ENCODE results near the gene CSF2RB.

The CSF2RB gene

DNA sequence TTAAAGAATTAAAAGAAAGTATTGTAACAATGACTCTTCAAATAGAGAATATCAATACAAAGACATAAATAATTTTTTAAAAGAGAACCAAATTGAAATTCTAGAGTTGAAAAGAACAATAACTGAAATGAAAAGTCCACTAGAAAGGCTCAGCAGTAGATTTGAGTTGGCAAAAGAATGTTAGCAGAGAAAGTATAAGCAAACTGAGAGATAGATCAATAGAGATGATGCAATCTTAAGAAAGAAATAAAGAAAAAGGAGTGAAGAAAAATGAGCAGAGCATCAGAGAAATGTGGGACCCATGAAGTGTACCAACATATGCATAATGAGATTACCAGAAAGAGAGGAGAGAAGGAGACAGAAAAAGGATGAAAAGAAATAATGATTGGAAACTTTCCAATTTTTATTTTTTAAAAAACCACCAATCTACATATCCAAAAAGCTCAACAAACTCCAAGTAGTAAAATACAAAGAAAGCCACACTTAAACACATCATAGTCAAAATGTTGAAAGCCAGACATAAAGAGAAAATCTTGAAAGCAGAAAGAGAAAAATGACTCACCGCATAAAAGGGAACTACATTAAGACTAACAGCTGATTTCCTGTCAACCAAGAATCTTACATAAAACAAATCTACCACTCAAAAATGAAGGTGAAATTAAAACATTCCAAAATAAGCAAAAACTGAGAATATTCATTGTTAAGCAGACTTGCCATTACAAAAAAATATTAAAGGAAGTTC lies 31.8 kb upstream of the CSF2RB start:
- DNase-seq (ENCODE audit: low read depth): peak; percentile 30
- TF ChIP-seq POLR2A (IDR thresholded peaks at IDR 0.05; ENCODE audit: extremely low read depth, insufficient read length) (no peak), MYC (IDR thresholded peaks at IDR 0.05; ENCODE audit: low read depth, low read length) (no peak)
- TF ChIP-seq, protein P1, sequence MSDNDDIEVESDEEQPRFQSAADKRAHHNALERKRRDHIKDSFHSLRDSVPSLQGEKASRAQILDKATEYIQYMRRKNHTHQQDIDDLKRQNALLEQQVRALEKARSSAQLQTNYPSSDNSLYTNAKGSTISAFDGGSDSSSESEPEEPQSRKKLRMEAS (IDR thresholded peaks at IDR 0.05; ENCODE audit: low read depth, low read length): no peak
- TF ChIP-seq, protein P2, sequence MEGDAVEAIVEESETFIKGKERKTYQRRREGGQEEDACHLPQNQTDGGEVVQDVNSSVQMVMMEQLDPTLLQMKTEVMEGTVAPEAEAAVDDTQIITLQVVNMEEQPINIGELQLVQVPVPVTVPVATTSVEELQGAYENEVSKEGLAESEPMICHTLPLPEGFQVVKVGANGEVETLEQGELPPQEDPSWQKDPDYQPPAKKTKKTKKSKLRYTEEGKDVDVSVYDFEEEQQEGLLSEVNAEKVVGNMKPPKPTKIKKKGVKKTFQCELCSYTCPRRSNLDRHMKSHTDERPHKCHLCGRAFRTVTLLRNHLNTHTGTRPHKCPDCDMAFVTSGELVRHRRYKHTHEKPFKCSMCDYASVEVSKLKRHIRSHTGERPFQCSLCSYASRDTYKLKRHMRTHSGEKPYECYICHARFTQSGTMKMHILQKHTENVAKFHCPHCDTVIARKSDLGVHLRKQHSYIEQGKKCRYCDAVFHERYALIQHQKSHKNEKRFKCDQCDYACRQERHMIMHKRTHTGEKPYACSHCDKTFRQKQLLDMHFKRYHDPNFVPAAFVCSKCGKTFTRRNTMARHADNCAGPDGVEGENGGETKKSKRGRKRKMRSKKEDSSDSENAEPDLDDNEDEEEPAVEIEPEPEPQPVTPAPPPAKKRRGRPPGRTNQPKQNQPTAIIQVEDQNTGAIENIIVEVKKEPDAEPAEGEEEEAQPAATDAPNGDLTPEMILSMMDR (IDR thresholded peaks at IDR 0.05; ENCODE audit: low read depth, low read length): no peak
- no peak overlapping the region for H3K4me3 ChIP-seq (ENCODE audit: low read depth, low read length)

- DNase-seq (ENCODE audit: low read depth): no peak
- TF ChIP-seq POLR2A (IDR thresholded peaks at IDR 0.05; ENCODE audit: extremely low read depth, insufficient read length) (no peak), MYC (IDR thresholded peaks at IDR 0.05; ENCODE audit: low read depth, low read length) (no peak)
- TF ChIP-seq, protein P1 (IDR thresholded peaks at IDR 0.05; ENCODE audit: low read depth, low read length): no peak
- TF ChIP-seq, protein P2 (IDR thresholded peaks at IDR 0.05; ENCODE audit: low read depth, low read length): no peak
- H3K4me3 ChIP-seq (ENCODE audit: low read depth, low read length): no peak overlapping the region
Measured at GRCh38 chr22:36884349-36885158, 28.9 kb upstream of the CSF2RB start.

- TF ChIP-seq, protein P2 (IDR thresholded peaks at IDR 0.05; ENCODE audit: low read depth, low read length): no peak
Measured at GRCh38 chr22:36885474-36885873, 28.0 kb upstream of the CSF2RB start.

GRCh38 chr22:36886016-36886415 lies 27.4 kb upstream of the CSF2RB start:
- no peak for DNase-seq (ENCODE audit: low read depth)
- no peak overlapping the region for H3K4me3 ChIP-seq (ENCODE audit: low read depth, low read length)
- TF ChIP-seq POLR2A (IDR thresholded peaks at IDR 0.05; ENCODE audit: extremely low read depth, insufficient read length) (no peak), MYC (IDR thresholded peaks at IDR 0.05; ENCODE audit: low read depth, low read length) (no peak)
- TF ChIP-seq, protein P1 (IDR thresholded peaks at IDR 0.05; ENCODE audit: low read depth, low read length): no peak
- TF ChIP-seq, protein P2 (IDR thresholded peaks at IDR 0.05; ENCODE audit: low read depth, low read length): no peak

More at GRCh38 chr22:36885474-36885873, 28.0 kb upstream of the CSF2RB start:
- DNase-seq (ENCODE audit: low read depth): no peak
- no peak overlapping the region for H3K4me3 ChIP-seq (ENCODE audit: low read depth, low read length)

DNA sequence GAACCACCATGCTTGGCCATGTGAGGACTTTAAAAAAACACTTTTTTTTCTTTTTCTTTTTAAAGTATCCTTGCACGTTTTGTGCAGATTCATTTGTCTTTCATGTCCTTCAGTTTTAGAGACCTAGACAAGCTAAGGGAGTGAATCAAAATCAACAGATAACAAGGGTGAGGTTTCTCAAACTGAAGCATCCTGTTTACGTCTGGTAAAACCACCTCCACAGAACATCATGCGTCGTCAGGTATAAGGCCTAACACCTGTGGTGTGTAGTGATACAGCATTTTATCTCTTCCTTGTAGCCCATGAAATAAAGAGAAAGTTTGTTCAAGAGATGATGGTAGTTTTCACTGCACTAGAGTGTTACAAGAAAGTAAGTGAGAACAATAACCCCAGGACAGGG lies 26.3 kb upstream of the CSF2RB start:
- DNase-seq (ENCODE audit: low read depth): no peak
- no peak overlapping the region for H3K4me3 ChIP-seq (ENCODE audit: low read depth, low read length)
- no peak for TF ChIP-seq POLR2A (IDR thresholded peaks at IDR 0.05; ENCODE audit: extremely low read depth, insufficient read length)

DNA sequence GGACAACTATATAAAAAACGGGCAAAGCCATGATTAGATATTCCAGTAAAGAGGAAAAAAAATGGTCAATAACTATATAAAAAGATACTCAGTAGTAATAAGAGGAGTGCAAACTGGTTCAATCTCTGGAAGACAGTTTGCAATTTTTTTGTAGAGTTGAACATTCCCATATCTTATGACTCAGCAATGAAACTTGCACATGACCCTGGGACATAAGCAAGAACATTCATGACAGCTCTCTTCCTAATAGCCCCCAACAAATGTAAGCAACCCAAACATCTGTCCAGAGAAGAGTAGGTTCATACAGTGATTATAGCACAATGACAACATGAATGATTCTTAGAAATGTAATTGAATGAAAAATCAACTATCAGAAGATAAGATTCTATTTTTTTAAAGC lies 21.8 kb upstream of the CSF2RB start:
- TF ChIP-seq, protein P2 (IDR thresholded peaks at IDR 0.05; ENCODE audit: low read depth, low read length): no peak
- no peak for DNase-seq (ENCODE audit: low read depth)
- H3K4me3 ChIP-seq (ENCODE audit: low read depth, low read length): no peak overlapping the region
